HG03442 (cell line): ENCODE data around the gene AOAH.

Experiments used
- ATAC-seq: cut with Tn5 transposase; IDR thresholded peaks from one replicate; pipeline ENCODE4 v1.9.1; 2021; ENCODE audit warnings: mild to moderate bottlenecking, moderate library complexity; ENCODE audit not compliant: unreplicated experiment

AOAH gene

DNA sequence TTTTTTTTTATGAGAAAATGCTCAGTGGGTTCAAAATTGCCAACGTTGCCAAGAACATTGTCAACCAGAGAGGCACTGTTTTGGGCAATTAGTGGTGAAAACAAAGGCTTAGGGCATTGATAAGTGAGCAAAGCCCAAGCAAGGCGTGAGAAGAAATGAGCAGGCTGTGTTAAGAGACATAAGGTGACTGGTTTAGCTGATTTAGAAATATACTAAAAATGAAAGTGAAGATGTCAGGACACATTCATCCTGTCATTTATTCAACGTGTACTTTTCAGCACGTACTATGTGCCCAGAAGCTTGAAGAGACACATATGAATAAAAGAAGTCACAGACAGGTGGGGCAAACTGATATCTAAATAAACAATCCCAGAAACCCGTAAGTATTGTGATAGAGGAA lies 31.8 kb downstream of the AOAH start:
- ATAC-seq: peak; percentile 78

- ATAC-seq: no peak
Measured at GRCh38 chr7:36691983-36692382, 32.3 kb downstream of the AOAH start.

GRCh38 chr7:36690514-36691187 lies 33.6 kb downstream of the AOAH start:
- ATAC-seq: no peak

DNA sequence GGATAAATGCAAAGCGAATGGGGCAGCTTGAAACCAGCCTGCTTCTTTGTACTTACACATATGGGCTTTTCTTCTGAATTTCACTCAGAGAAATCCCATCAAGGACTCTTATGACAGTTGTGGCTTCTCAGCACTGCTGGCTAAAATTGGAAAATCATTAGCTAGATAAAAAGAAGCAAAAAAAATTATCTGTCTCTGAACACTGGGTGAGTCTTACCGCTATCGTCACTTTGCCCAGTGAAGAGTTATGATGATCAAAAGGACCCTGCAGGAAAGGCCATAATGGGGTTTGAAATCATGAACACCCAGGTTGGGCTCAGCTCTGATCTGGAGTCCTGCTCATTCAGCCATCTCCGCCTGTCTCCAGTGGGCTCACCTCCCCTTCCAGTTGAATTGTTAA lies 34.3 kb downstream of the AOAH start:
- ATAC-seq: no peak

DNA sequence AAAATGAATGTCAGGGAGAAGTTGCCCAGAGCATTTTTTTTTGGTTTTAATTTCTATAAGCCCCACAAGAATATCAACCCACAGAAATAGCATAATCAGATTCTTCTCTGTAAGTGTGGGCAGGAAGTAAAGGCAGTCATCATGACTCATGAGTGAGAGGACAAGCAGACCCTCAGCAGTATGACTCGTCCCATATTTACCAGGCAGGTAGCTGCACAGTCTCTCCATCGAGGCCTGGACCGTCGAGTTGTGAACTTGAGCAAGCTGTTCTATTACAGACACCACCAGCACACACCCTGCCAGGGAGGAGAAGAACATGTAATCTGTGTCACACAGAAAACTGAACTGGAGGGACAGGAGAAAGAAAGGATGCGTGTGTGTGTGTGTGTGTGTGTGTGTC lies 37.8 kb downstream of the AOAH start:
- ATAC-seq: no peak

DNA sequence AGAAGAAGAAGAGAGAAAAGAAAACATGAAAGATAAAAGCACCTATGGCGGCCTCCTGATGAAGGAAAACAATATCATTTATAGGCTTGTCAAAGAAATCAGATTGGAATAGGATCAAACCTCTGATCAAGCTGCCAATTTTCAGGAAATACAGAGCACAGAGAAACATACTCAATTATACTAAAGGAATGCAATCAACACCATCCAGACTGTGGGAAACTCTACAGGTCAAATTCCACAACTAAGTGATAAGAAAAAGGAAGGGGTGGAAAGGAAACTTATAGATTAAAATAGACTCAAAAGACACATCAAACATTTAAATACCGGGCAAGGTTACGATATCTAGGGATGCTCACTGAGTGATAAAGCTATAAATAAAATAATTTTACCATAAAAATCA lies 39.3 kb downstream of the AOAH start:
- ATAC-seq: no peak

DNA sequence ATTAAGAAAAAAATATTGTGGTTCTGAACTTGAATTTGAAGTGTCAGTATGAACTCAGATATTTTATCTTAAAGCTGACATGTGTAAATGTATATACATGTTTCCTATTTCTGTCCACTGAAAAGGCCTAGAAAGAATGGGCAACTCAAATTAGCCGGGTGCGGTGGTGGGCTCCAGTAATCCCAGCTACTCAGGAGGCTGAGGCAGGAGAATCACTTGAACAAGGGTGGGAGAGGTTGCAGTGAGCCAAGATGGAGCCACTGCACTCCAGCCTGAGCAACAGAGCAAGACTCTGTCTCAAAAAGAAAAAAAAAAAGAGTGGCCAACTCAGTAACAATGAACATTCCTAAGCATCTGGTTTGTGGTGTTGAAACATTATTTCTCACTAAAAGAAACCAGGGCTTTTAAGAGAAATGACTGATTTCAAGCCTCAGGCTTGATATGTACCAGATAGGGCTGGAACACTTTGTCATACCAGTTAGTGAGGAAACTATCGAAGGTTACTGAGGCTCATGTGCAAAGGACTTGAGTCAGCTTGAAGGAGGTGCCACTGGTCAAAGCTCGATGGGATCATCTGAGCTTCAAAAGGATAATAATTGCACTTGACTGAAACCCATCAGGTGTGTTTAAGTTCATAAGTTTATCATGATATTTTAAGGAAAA lies 40.5 kb downstream of the AOAH start:
- no peak for ATAC-seq

- ATAC-seq: no peak
Measured at GRCh38 chr7:36683111-36683510, 41.2 kb downstream of the AOAH start.

DNA sequence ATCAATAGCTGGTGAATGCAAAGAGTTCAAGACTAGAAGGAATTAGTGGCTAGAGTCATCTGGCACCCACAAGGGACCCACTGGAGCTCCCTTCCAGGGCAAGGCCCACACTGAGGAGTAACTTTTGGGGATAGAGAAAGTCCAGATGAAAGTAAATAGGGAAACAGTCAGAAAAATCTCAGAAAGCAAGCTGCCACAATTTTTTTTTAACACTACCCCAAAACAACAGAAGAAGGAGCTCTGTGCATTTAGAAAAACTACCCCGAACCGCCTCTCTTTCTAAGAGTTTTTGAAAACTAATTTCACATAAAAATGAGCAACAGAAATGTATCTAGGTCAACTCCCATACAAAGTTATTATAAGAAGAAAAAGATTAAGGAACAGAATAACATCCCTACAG lies 42.2 kb downstream of the AOAH start:
- no peak for ATAC-seq

DNA sequence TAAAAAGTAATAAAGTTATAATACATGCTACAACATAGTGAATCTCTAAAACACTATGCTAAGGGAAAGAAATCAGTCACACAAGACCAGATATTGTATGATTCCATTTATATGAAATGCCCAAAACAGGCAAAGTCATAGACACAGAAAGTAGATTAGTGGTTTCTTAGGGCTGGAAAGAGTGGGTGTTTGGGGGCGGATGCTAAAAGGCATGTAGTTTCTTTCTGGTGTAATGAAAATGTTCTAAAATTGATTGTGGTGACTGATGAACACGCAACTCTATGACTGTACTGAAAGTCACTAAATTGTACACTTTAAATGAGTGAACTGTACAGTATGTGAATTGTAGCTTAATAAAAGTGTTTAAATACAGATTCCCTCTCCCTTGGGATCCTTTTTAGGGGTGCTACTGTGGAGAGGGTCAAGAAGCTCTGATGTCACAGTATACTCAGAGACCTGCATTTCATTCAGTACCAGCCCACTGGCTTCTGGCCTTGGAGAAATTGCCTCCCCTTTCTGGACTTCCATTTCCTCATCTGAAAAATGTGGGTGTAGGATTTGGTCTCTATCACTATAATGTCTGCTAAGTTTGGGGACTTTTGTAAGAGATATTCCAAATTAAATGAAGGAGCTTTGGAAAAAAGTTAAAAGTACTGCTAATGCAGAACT lies 46.4 kb downstream of the AOAH start:
- no peak for ATAC-seq

DNA sequence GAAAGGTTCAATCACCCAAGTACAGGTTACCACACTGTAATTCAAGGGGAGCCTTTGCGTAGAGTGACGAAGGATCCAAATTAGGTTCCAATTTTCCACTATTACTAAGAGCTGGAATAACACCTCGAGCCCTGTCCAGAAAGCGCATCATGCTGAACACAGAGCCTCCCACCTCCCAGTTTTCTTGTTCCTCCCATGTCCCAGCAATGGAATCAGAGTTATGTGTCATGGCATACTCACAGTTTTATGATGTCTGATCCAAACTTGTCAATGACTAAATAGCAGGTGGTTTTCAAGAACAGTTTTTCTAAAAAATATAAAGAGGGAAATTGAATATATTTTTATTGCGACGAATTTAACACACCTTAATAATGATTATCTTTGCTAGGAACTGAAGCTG lies 50.6 kb downstream of the AOAH start:
- ATAC-seq: no peak

- ATAC-seq: no peak
Measured at GRCh38 chr7:36671432-36671829, 52.9 kb downstream of the AOAH start.

GRCh38 chr7:36670585-36671431 lies 53.5 kb downstream of the AOAH start:
- peak; percentile 69 for ATAC-seq

- no peak for ATAC-seq
Measured at GRCh38 chr7:36668750-36669149, 55.5 kb downstream of the AOAH start.

DNA sequence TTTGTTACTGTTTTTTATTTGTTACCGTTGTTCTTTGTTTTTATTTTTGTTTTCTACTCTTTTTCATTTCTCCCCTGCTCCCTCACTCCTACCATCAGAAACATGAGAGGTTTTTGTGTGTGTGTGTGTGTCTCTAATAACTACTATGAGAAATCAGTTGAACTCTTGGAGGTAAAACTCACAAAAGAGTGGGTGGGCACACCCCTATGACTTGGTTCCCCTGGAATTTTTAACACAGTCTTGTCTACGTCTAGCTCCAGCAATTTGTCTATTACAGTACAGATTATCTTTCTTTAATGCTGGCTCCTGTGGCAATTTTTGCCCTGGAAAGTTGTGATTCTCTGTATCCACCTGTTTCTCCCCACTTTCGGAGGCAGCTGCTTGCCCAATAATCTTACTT lies 56.2 kb downstream of the AOAH start:
- no peak for ATAC-seq

GRCh38 chr7:36667007-36667745 lies 57.1 kb downstream of the AOAH start:
- no peak for ATAC-seq

- no peak for ATAC-seq
Measured at GRCh38 chr7:36663481-36663880, 60.8 kb downstream of the AOAH start.

- no peak for ATAC-seq
Measured at GRCh38 chr7:36661135-36661840, 63.0 kb downstream of the AOAH start.

DNA sequence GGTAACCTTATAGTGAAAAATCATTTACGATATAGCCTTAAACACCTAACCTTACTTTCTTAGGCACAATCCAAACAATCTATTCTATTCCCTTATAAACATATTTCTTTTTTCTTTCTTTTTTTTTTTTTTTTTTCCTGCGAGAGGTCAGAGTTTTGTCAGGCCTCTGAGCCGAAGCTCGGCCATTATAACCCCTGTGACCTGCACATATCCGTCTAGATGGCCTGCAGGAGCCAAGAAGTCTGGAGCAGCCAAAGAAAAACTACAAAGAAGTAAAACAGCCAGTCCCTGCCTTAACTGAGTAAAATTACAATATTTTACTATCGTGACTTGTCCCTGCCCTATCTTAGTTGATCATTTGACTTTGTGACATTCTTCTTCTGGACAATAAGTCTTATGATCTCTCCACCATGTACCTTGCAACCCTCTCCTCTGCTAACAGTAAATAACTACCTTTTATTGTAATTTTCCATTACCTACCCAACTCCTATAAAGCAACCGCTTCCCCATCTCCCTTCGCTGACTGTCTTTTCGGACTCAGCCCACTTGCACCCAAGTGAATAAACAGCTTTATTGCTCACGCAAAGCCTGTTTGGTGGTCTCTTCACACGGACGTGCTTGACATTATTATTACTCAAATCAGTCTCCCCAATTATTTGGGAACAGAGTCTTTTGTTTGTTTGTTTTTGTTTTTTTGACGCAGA lies 64.5 kb downstream of the AOAH start:
- no peak for ATAC-seq

DNA sequence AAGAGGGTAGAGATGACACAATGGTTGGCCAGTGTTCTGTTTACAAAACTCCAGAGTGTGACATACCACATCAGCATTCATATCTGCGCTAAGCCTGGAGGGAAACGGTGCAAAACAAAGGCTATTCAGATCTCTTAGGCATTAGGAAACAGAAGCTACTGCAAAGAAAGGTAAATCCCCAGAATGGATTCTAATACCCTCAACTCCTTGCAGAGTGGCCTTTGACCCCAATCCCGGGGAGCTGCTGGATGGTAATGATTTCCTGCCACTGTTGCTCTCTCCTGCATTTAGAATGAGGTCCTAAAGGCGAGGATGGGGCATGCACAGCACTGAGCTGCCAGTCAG lies 65.2 kb downstream of the AOAH start:
- ATAC-seq: no peak
